SK-N-SH (cell line): ENCODE measurements around the gene GRIN2A. TPM values are rescaled to one million over a fixed set of nuclear protein-coding genes. Genes with fewer than 3 reads are reported as not detected.

Source experiments
- CTCF ChIA-PET: fragments of 300-600, 350-600 bp; formaldehyde crosslinking; extraction: SDS; loops from one replicate; lab custom pipeline; 2021; lab: Yijun Ruan, JAX
- POLR2A ChIA-PET: fragments of 350-600 bp; sonication (Branson Sonifier 250); formaldehyde crosslinking; extraction: SDS; loops from one replicate; lab custom pipeline; 2020; ENCODE audit warnings: antibody characterized with exemption, inconsistent platforms; lab: Yijun Ruan, JAX
- DNase-seq: peaks from one replicate; pipeline ENCODE4 v3.0.0; 2012
- H2AFZ ChIP-seq: fragments of 200-600 bp; sonication (generic); 2 replicates; pipeline ENCODE4 v1.8.1; 2016; ENCODE audit warnings: antibody characterized with exemption, mild to moderate bottlenecking, low read depth
- H3F3A ChIP-seq: fragments of 200-600 bp; sonication (generic); replicated peaks from 2 replicates; pipeline ENCODE3; 2016; ENCODE audit warnings: antibody characterized with exemption, mild to moderate bottlenecking; ENCODE audit not compliant: insufficient read depth
- H3K27ac ChIP-seq, 2 experiments: fragments of 200-500 bp in 1 of 2; fragments of 200-600 bp in 1 of 2; sonication (Bioruptor generic) in 1 of 2; sonication (generic), shearing (Covaris generic) in 1 of 2; 2 replicates each; pipeline versions ENCODE4 v1.5.1 to v1.6.1; 2014 to 2016; ENCODE audit warnings: low read depth in 2 of 2, inconsistent platforms in 1 of 2, low read length in 1 of 2, mild to moderate bottlenecking in 1 of 2, mixed read lengths in 1 of 2
- H3K27me3 ChIP-seq: fragments of 200-600 bp; sonication (generic), shearing (Covaris generic); 2 replicates; pipeline ENCODE4 v1.6.1; 2016; ENCODE audit warnings: mixed run types; ENCODE audit not compliant: insufficient read depth
- H3K36me3 ChIP-seq, 2 experiments: fragments of 200-500 bp in 1 of 2; fragments of 200-600 bp in 1 of 2; sonication (Bioruptor generic) in 1 of 2; sonication (generic) in 1 of 2; replicated peaks in 1 of 2; 2 replicates each; pipeline versions ENCODE3 to v1.5.1; 2014 to 2016; ENCODE audit warnings: low read length in 1 of 2, mild to moderate bottlenecking in 1 of 2; ENCODE audit not compliant: insufficient read depth in 2 of 2, control insufficient read depth in 1 of 2
- H3K4me1 ChIP-seq, 2 experiments: fragments of 200-500 bp in 1 of 2; fragments of 200-600 bp in 1 of 2; sonication (Bioruptor generic) in 1 of 2; sonication (generic), shearing (Covaris generic) in 1 of 2; 2 replicates each; pipeline versions ENCODE4 v1.5.1 to v1.6.1; 2014 to 2016; ENCODE audit warnings: low read depth in 1 of 2, low read length in 1 of 2, mixed run types in 1 of 2; ENCODE audit not compliant: insufficient read depth in 2 of 2, control insufficient read depth in 1 of 2
- H3K4me2 ChIP-seq: fragments of 200-600 bp; sonication (generic), shearing (Covaris generic); 2 replicates; pipeline ENCODE4 v1.6.1; 2017; ENCODE audit warnings: mixed run types
- H3K4me3 ChIP-seq, 2 experiments: fragments of 200-500 bp in 1 of 2; fragments of 200-600 bp in 1 of 2; sonication (Bioruptor generic) in 1 of 2; sonication (generic), shearing (Covaris generic) in 1 of 2; 2 replicates each; pipeline versions ENCODE4 v1.5.1 to v1.8.1; 2014 to 2016; ENCODE audit warnings: low read depth in 2 of 2, inconsistent platforms in 1 of 2, low read length in 1 of 2, mild to moderate bottlenecking in 1 of 2, mixed read lengths in 1 of 2, moderate library complexity in 1 of 2
- H3K79me2 ChIP-seq: fragments of 200-600 bp; sonication (generic); 2 replicates; pipeline ENCODE4 v1.8.1; 2017; ENCODE audit warnings: mild to moderate bottlenecking; ENCODE audit not compliant: insufficient read depth
- H3K9ac ChIP-seq: fragments of 200-600 bp; sonication (generic); 2 replicates; pipeline ENCODE4 v1.6.1; 2017; ENCODE audit warnings: mixed run types
- H3K9me2 ChIP-seq: fragments of 200-600 bp; sonication (generic); 2 replicates; pipeline ENCODE4 v1.6.1; 2017; ENCODE audit warnings: mixed run types
- H3K9me3 ChIP-seq: fragments of 200-600 bp; sonication (generic); 2 replicates; pipeline ENCODE4 v1.6.1; 2017; ENCODE audit warnings: mixed run types, mild to moderate bottlenecking, moderate library complexity
- H4K20me1 ChIP-seq: fragments of 200-600 bp; sonication (generic); 2 replicates; pipeline ENCODE4 v1.6.1; 2017; ENCODE audit warnings: mild to moderate bottlenecking, mixed run types; ENCODE audit not compliant: insufficient read depth
- CHD2 ChIP-seq: fragments of 150-350 bp; IDR thresholded peaks from 2 replicates; pipeline ENCODE4 v1.6.1; 2018; ENCODE audit warnings: low read length; ENCODE audit not compliant: partially characterized antibody
- ELF1 ChIP-seq: IDR thresholded peaks from 2 replicates; pipeline ENCODE4 v1.4.0; 2012
- EP300 ChIP-seq, 2 experiments: IDR thresholded peaks; 2 replicates each; pipeline versions ENCODE4 v1.4.0 to v1.6.1; 2012; ENCODE audit warnings: borderline replicate concordance in 1 of 2, low read depth in 1 of 2, low read length in 1 of 2
- FOXJ3 ChIP-seq: sonication (generic); formaldehyde crosslinking; IDR thresholded peaks from 2 replicates; pipeline ENCODE4 v1.5.1; 2020; ENCODE audit warnings: mild to moderate bottlenecking, missing genetic modification reagents
- FOXM1 ChIP-seq: IDR thresholded peaks from 2 replicates; pipeline ENCODE4 v1.4.0; 2012; ENCODE audit warnings: low read depth, mild to moderate bottlenecking
- GABPA ChIP-seq: IDR thresholded peaks from 2 replicates; pipeline ENCODE4 v1.4.0; 2012; ENCODE audit warnings: low read depth, mild to moderate bottlenecking
- GATA2 ChIP-seq: sonication (generic); formaldehyde crosslinking; IDR thresholded peaks from 2 replicates; pipeline ENCODE4 v1.5.0; 2020; ENCODE audit warnings: mild to moderate bottlenecking, missing genetic modification reagents
- JUND ChIP-seq: IDR thresholded peaks from 2 replicates; pipeline ENCODE4 v1.4.0; 2012
- MEF2A ChIP-seq: IDR thresholded peaks from 2 replicates; pipeline ENCODE4 v1.4.0; 2012; ENCODE audit warnings: low read depth, borderline replicate concordance
- MXI1 ChIP-seq: IDR thresholded peaks from 2 replicates; pipeline ENCODE4 v1.6.1; 2012; ENCODE audit warnings: mild to moderate bottlenecking, low read depth, low read length, improper control_type of control experiment
- NFIC ChIP-seq: IDR thresholded peaks from 2 replicates; pipeline ENCODE4 v1.4.0; 2012; ENCODE audit warnings: borderline replicate concordance
- POLR2AphosphoS5 ChIP-seq: IDR thresholded peaks from 2 replicates; pipeline ENCODE4 v1.6.1; 2012; ENCODE audit warnings: low read depth, low read length
- RAD21 ChIP-seq: IDR thresholded peaks from 2 replicates; pipeline ENCODE4 v1.6.1; 2012; ENCODE audit warnings: mild to moderate bottlenecking, low read length
- RFX5 ChIP-seq: IDR thresholded peaks from 2 replicates; pipeline ENCODE4 v1.6.1; 2012; ENCODE audit warnings: mild to moderate bottlenecking, improper control_type of control experiment, low read length
- RXRA ChIP-seq: IDR thresholded peaks from 2 replicates; pipeline ENCODE4 v1.4.0; 2012; ENCODE audit warnings: low read depth, mild to moderate bottlenecking, borderline replicate concordance
- TCF12 ChIP-seq: IDR thresholded peaks from 2 replicates; pipeline ENCODE4 v1.4.0; 2012
- TEAD4 ChIP-seq: IDR thresholded peaks from 2 replicates; pipeline ENCODE4 v1.4.0; 2012; ENCODE audit warnings: mild to moderate bottlenecking, borderline replicate concordance; ENCODE audit not compliant: insufficient read depth
- YY1 ChIP-seq: IDR thresholded peaks from 2 replicates; pipeline ENCODE4 v1.4.0; 2012; ENCODE audit warnings: low read depth, mild to moderate bottlenecking
- WGBS: methylation state at CpG from one replicate; pipeline ENCODE4 v1.1.6; 2017; ENCODE audit warnings: low lambda C conversion rate; 5-methylcytosine and 5-hydroxymethylcytosine counted together
- polyA plus RNA-seq, 3 experiments: library from polyadenylated mRNA; depleted of rRNA; stranded (reverse); fragments of >200 nt; gene quantifications; 2 replicates each; pipeline ENCODE4 v1.2.3, GENCODE V29; 2012
- TF ChIP-seq, protein P1 (sequence below): fragments of 200-600 bp; sonication (generic); IDR thresholded peaks from 2 replicates; pipeline ENCODE4 v1.6.1; 2017; ENCODE audit warnings: antibody characterized with exemption, mild to moderate bottlenecking, moderate library complexity
- TF ChIP-seq, protein P2 (sequence below): IDR thresholded peaks from 2 replicates; pipeline ENCODE4 v1.4.0; 2012; ENCODE audit warnings: low read depth, borderline replicate concordance
- TF ChIP-seq, protein P3 (sequence below): IDR thresholded peaks from 2 replicates; pipeline ENCODE4 v1.4.0; 2012; ENCODE audit warnings: low read depth
- TF ChIP-seq, protein P4 (sequence below): fragments of 150-350 bp; IDR thresholded peaks from 2 replicates; pipeline ENCODE4 v1.6.1; 2017; ENCODE audit warnings: antibody characterized with exemption, low read length, low read depth, borderline replicate concordance

Gene GRIN2A
- polyA plus RNA-seq, 1 of the 3 experiments (the other 2 are of a cell fraction), result not detected

DNA sequence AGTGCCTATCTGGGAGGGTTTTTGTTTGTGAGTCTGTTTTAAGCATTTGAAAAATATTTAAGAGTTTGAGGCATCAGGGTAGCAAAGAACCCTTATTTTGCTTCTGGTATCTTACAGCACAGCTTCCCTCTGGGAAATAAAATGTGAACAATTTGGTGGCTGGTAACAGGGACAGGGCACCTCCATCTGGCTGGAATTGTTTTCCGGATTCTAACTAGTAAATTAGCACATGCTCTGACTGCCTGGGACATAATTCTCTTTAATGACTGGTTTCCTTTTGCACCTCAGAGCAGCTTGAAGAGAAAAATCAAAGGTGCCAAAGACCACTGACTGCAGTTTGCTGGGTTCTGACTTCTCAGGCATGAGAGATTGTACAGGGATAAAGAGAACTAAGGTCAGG, 469.1 kb downstream of the GRIN2A start:
- Histone ChIP-seq H3K4me2 (no peak overlapping the region), H3K36me3 (no peaks in the 10 kb centered on the region), H3K79me2 (no peaks in the 10 kb centered on the region), H4K20me1 (no peaks in the 10 kb centered on the region), H3K9me2 (no peaks in the 10 kb centered on the region), H3K27ac (no peak overlapping the region), H3K27me3 (no peaks in the 10 kb centered on the region), H3K9ac (no peak overlapping the region), H3F3A (no peaks in the 10 kb centered on the region), H3K9me3 (no peaks in the 10 kb centered on the region), H2AFZ (no peak overlapping the region), H3K4me1 (no peaks in the 10 kb centered on the region), H3K4me3 (no peak overlapping the region)
- no peak for DNase-seq
- WGBS, result 36% methylated on average over 1 of the region's 1 CpG
- TF ChIP-seq CHD2 (no peak), TCF12 (no peak), EP300 (IDR thresholded peaks at IDR 0.05; ENCODE audit: borderline replicate concordance in 1 of 2, low read depth in 1 of 2, low read length in 1 of 2) (no peak), ELF1 (no peak), POLR2AphosphoS5 (no peak), RXRA (no peak), YY1 (no peak), FOXJ3 (CRISPR knock-in tag) (no peak), JUND (no peak), RFX5 (no peak), NFIC (no peak), GATA2 (CRISPR knock-in tag) (no peak), FOXM1 (no peak), MXI1 (no peak), TEAD4 (no peak), RAD21 (no peak)
- TF ChIP-seq, protein P1, sequence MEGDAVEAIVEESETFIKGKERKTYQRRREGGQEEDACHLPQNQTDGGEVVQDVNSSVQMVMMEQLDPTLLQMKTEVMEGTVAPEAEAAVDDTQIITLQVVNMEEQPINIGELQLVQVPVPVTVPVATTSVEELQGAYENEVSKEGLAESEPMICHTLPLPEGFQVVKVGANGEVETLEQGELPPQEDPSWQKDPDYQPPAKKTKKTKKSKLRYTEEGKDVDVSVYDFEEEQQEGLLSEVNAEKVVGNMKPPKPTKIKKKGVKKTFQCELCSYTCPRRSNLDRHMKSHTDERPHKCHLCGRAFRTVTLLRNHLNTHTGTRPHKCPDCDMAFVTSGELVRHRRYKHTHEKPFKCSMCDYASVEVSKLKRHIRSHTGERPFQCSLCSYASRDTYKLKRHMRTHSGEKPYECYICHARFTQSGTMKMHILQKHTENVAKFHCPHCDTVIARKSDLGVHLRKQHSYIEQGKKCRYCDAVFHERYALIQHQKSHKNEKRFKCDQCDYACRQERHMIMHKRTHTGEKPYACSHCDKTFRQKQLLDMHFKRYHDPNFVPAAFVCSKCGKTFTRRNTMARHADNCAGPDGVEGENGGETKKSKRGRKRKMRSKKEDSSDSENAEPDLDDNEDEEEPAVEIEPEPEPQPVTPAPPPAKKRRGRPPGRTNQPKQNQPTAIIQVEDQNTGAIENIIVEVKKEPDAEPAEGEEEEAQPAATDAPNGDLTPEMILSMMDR, result no peak
- TF ChIP-seq, protein P2, sequence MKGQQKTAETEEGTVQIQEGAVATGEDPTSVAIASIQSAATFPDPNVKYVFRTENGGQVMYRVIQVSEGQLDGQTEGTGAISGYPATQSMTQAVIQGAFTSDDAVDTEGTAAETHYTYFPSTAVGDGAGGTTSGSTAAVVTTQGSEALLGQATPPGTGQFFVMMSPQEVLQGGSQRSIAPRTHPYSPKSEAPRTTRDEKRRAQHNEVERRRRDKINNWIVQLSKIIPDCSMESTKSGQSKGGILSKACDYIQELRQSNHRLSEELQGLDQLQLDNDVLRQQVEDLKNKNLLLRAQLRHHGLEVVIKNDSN, result no peak
- TF ChIP-seq, protein P3, sequence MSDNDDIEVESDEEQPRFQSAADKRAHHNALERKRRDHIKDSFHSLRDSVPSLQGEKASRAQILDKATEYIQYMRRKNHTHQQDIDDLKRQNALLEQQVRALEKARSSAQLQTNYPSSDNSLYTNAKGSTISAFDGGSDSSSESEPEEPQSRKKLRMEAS, result no peak
- ChIA-PET CTCF (interaction anchor here (1.3 kb wide), 1 partner anchor 18 kb away, joined by 3 read pairs; no protein-coding TSS in a partner anchor), POLR2A (no interaction called here)

DNA sequence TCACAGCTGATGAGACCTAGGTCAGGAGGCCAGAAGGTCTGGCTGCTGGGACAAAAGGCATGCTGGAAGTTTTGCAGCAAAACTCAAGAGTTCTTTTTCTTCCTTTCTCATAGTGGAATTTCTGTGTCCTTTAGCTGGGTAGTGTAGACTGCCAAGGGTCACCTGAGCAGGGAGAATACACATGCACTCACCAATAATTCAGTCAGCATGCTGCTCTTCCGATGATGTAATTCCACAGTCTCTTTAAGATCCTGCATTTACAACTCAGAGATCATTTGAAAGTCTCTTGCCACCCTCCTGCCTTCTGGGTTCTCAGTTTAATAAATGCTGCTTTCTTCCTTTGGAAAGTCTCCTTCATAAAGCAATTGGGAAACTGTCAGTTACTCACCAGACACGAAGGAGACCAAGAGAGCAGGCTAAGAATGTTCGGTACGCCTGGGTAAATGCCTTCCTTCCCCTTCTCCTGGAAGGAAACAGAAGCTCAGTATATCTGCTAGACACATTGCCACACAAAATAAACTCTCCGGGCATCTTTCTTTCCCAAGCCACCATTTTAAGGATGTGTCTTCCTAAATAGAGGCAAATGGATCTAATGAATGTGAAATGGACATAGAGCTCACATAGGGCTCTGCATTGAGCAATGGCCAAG, 473.1 kb downstream of the GRIN2A start:
- Histone ChIP-seq H3K9me2 (no peaks in the 10 kb centered on the region), H3K27me3 (no peaks in the 10 kb centered on the region), H2AFZ (no peak overlapping the region), H3F3A (no peaks in the 10 kb centered on the region)
- POLR2A ChIA-PET, result no interaction called here
- no peak for TF ChIP-seq MEF2A
- no peak for TF ChIP-seq CHD2
- no peak for TF ChIP-seq JUND
- TF ChIP-seq, protein P2, result no peak
- TF ChIP-seq, protein P4, sequence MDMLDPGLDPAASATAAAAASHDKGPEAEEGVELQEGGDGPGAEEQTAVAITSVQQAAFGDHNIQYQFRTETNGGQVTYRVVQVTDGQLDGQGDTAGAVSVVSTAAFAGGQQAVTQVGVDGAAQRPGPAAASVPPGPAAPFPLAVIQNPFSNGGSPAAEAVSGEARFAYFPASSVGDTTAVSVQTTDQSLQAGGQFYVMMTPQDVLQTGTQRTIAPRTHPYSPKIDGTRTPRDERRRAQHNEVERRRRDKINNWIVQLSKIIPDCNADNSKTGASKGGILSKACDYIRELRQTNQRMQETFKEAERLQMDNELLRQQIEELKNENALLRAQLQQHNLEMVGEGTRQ, result no peak
- TF ChIP-seq GABPA, result no peak
- TF ChIP-seq, all 33 proteins: peak for 0
- H3K27ac ChIP-seq, result no peak overlapping the region
- no peak overlapping the region for H3K9ac ChIP-seq
- no peak overlapping the region for H3K4me2 ChIP-seq
- no peaks in the 10 kb centered on the region for H3K36me3 ChIP-seq
- H3K9me3 ChIP-seq, result no peaks in the 10 kb centered on the region
- H3K4me3 ChIP-seq, result no peak overlapping the region
- 8% methylated on average over 5 of the region's 5 CpGs for WGBS
- no peaks in the 10 kb centered on the region for H3K79me2 ChIP-seq
- no peak for DNase-seq
- H4K20me1 ChIP-seq, result no peaks in the 10 kb centered on the region
- no peaks in the 10 kb centered on the region for H3K4me1 ChIP-seq
- CTCF ChIA-PET, result no interaction called here
